ENCODE measurements around the gene RNF208.

GRCh38 chr9:137228506-137228967 lies 6.5 kb upstream of the RNF208 start:
- TF ChIP-seq CTCF (IDR thresholded peaks at IDR 0.05) (no peak), YY1 (IDR thresholded peaks at IDR 0.05; ENCODE audit: low read depth) (no peak), SIN3A (IDR thresholded peaks at IDR 0.05; ENCODE audit: borderline replicate concordance, low read depth, low read length) (no peak), TEAD4 (IDR thresholded peaks at IDR 0.05; ENCODE audit: borderline replicate concordance, insufficient read depth) (no peak), RAD21 (IDR thresholded peaks at IDR 0.05; ENCODE audit: low read length) (no peak), SMC3 (IDR thresholded peaks at IDR 0.05; ENCODE audit: low read depth, low read length) (no peak), MXI1 (IDR thresholded peaks at IDR 0.05; ENCODE audit: low read depth, low read length) (no peak), IRF3 (IDR thresholded peaks at IDR 0.05; ENCODE audit: low read depth, low read length) (no peak), RFX5 (IDR thresholded peaks at IDR 0.05; ENCODE audit: low read length) (no peak), RXRA (IDR thresholded peaks at IDR 0.05; ENCODE audit: borderline replicate concordance, low read depth) (no peak), FOXJ3 (CRISPR knock-in tag; IDR thresholded peaks at IDR 0.05) (no peak)

Data from SK-N-SH (cell line).